H1 (cell line): ENCODE results near the gene LGI4. TPM values are rescaled to one million over a fixed set of nuclear protein-coding genes. Genes with fewer than 3 reads are reported as not detected.

Experiments
- CTCF ChIA-PET: fragments of 300-600 bp; sonication (Branson Sonifier 250); formaldehyde crosslinking; loops from one replicate; lab custom pipeline; 2021; ENCODE audit not compliant: partially characterized antibody; lab: Charles Lee
- POLR2A ChIA-PET: fragments of 300-600 bp; sonication (Branson Sonifier 250); formaldehyde crosslinking; loops from one replicate; lab custom pipeline; 2021; ENCODE audit warnings: inconsistent platforms; ENCODE audit not compliant: partially characterized antibody; lab: Charles Lee
- DNase-seq, 2 experiments: peaks; one replicate each; pipeline versions ENCODE4 v3.0.0 to v3.0.0-alpha.2; 2010 to 2022; ENCODE audit warnings: low spot score in 2 of 2, low read depth in 1 of 2, mixed read lengths in 1 of 2
- FAIRE-seq: peaks from 2 replicates; lab custom pipeline; 2011; peaks lifted over from hg19 to GRCh38; lab: Jason Lieb, UNC
- H2AFZ ChIP-seq: 2 replicates; pipeline ENCODE4 v1.8.1; 2012; ENCODE audit warnings: low read length, inconsistent platforms
- H2AK5ac ChIP-seq: 2 replicates; pipeline ENCODE4 v1.6.1; 2013; ENCODE audit warnings: low read depth, low read length
- H2BK120ac ChIP-seq: replicated peaks from 2 replicates; pipeline ENCODE3; 2013; ENCODE audit warnings: low read depth, low read length, inconsistent platforms
- H2BK12ac ChIP-seq: 2 replicates; pipeline ENCODE4 v1.6.1; 2013; ENCODE audit warnings: low read depth, low read length
- H2BK15ac ChIP-seq: 2 replicates; pipeline ENCODE4 v1.6.1; 2013; ENCODE audit warnings: low read length
- H2BK20ac ChIP-seq: 2 replicates; pipeline ENCODE4 v1.6.1; 2013; ENCODE audit warnings: low read length
- H2BK5ac ChIP-seq: 2 replicates; pipeline ENCODE4 v1.6.1; 2013; ENCODE audit warnings: low read depth, low read length
- H3K14ac ChIP-seq: 2 replicates; pipeline ENCODE4 v1.6.1; 2013; ENCODE audit warnings: inconsistent platforms; ENCODE audit not compliant: insufficient read length
- H3K18ac ChIP-seq: 2 replicates; pipeline ENCODE4 v1.6.1; 2013; ENCODE audit warnings: low read length; ENCODE audit errors: extremely low read depth
- H3K23ac ChIP-seq: 2 replicates; pipeline ENCODE4 v1.6.1; 2013; ENCODE audit warnings: inconsistent platforms; ENCODE audit not compliant: insufficient read length
- H3K23me2 ChIP-seq: 2 replicates; pipeline ENCODE4 v1.6.1; 2013; ENCODE audit warnings: low read depth, low read length
- H3K27ac ChIP-seq: 2 replicates; pipeline ENCODE4 v1.6.1; 2011; ENCODE audit warnings: low read depth, low read length, inconsistent platforms
- H3K27me3 ChIP-seq, 4 experiments: replicated peaks in 1 of 4; 1 replicate in 1 of 4; 2 replicates in 3 of 4; pipeline versions ENCODE4 v1.6.1 to v1.8.1; 2011 to 2013; ENCODE audit warnings: low read length in 3 of 4, mild to moderate bottlenecking in 3 of 4, inconsistent platforms in 2 of 4, mixed read lengths in 2 of 4, moderate library complexity in 1 of 4; ENCODE audit not compliant: control insufficient read depth in 3 of 4, insufficient read depth in 3 of 4; ENCODE audit errors: extremely low read depth in 1 of 4
- H3K36me3 ChIP-seq, 4 experiments: 2 replicates each; pipeline versions ENCODE4 v1.6.1 to v1.8.1; 2011 to 2013; ENCODE audit warnings: mild to moderate bottlenecking in 4 of 4, low read length in 3 of 4, moderate library complexity in 2 of 4, control low read depth in 1 of 4, inconsistent platforms in 1 of 4; ENCODE audit not compliant: insufficient read depth in 4 of 4, control insufficient read depth in 2 of 4
- H3K4ac ChIP-seq: replicated peaks from 2 replicates; pipeline ENCODE3; 2013; ENCODE audit warnings: low read length, low read depth, mixed read lengths, inconsistent platforms; ENCODE audit not compliant: insufficient read length
- H3K4me1 ChIP-seq, 4 experiments: replicated peaks in 1 of 4; 1 replicate in 1 of 4; 2 replicates in 3 of 4; pipeline versions ENCODE4 v1.6.1 to v1.8.1; 2011 to 2013; ENCODE audit warnings: low read length in 3 of 4, inconsistent platforms in 2 of 4, mixed read lengths in 1 of 4; ENCODE audit not compliant: insufficient read depth in 4 of 4, control insufficient read depth in 3 of 4
- H3K4me2 ChIP-seq, 2 experiments: 2 replicates each; pipeline versions ENCODE4 v1.6.1 to v1.8.1; 2011 to 2013; ENCODE audit warnings: low read depth in 2 of 2, low read length in 2 of 2, control low read depth in 1 of 2, inconsistent platforms in 1 of 2, mild to moderate bottlenecking in 1 of 2; ENCODE audit not compliant: insufficient read depth in 1 of 2
- H3K4me3 ChIP-seq, 4 experiments: fragments of 200-600, 300-600 bp in 1 of 4; sonication (generic), shearing (Covaris generic), sonication (Bioruptor Twin) in 1 of 4; 2 replicates each; pipeline versions ENCODE4 v1.5.1 to v1.8.1; 2011 to 2016; ENCODE audit warnings: low read length in 4 of 4, low read depth in 3 of 4, control low read depth in 2 of 4, inconsistent platforms in 2 of 4, mild to moderate bottlenecking in 2 of 4, mixed read lengths in 1 of 4, moderate library complexity in 1 of 4; ENCODE audit not compliant: insufficient read depth in 2 of 4; ENCODE audit errors: extremely low read depth in 1 of 4
- H3K56ac ChIP-seq: replicated peaks from 2 replicates; pipeline ENCODE3; 2013; ENCODE audit warnings: low read depth, mild to moderate bottlenecking, mixed read lengths, low read length, inconsistent platforms; ENCODE audit not compliant: insufficient read length
- H3K79me1 ChIP-seq: 2 replicates; pipeline ENCODE4 v1.6.1; 2013; ENCODE audit warnings: low read depth, low read length, control low read depth
- H3K79me2 ChIP-seq, 2 experiments: 2 replicates each; pipeline versions ENCODE4 v1.6.1 to v1.8.1; 2012 to 2013; ENCODE audit warnings: low read length in 2 of 2, mild to moderate bottlenecking in 2 of 2, inconsistent platforms in 1 of 2; ENCODE audit not compliant: insufficient read depth in 2 of 2, control insufficient read depth in 1 of 2
- H3K9ac ChIP-seq, 4 experiments: replicated peaks in 1 of 4; 1 replicate in 1 of 4; 2 replicates in 3 of 4; pipeline versions ENCODE4 v1.6.1 to v1.8.1; 2011 to 2013; ENCODE audit warnings: low read depth in 3 of 4, low read length in 3 of 4, control low read depth in 2 of 4, mild to moderate bottlenecking in 2 of 4, moderate library complexity in 2 of 4, inconsistent platforms in 1 of 4; ENCODE audit errors: extremely low read depth in 1 of 4
- H3K9me3 ChIP-seq, 2 experiments: 2 replicates each; pipeline versions ENCODE4 v1.6.1 to v1.8.1; 2012 to 2013; ENCODE audit warnings: mild to moderate bottlenecking in 2 of 2, moderate library complexity in 2 of 2, control low read depth in 1 of 2, inconsistent platforms in 1 of 2, low read depth in 1 of 2, low read length in 1 of 2, mixed read lengths in 1 of 2; ENCODE audit not compliant: insufficient read depth in 2 of 2
- H4K20me1 ChIP-seq, 2 experiments: replicated peaks in 1 of 2; 2 replicates each; pipeline versions ENCODE3 to v1.8.1; 2011 to 2013; ENCODE audit warnings: inconsistent platforms in 2 of 2, low read length in 2 of 2, mild to moderate bottlenecking in 1 of 2; ENCODE audit not compliant: insufficient read depth in 2 of 2, control insufficient read depth in 1 of 2
- H4K5ac ChIP-seq: 2 replicates; pipeline ENCODE4 v1.6.1; 2013; ENCODE audit warnings: low read length, low read depth, mixed read lengths, inconsistent platforms; ENCODE audit not compliant: insufficient read length
- H4K8ac ChIP-seq: 2 replicates; pipeline ENCODE4 v1.8.0; 2013; ENCODE audit warnings: mild to moderate bottlenecking, moderate library complexity, low read length, inconsistent platforms; ENCODE audit not compliant: insufficient read depth; ENCODE audit errors: extremely low read depth
- H4K91ac ChIP-seq: replicated peaks from 2 replicates; pipeline ENCODE3; 2013; ENCODE audit warnings: low read length, mixed read lengths, inconsistent platforms; ENCODE audit not compliant: insufficient read length
- CEBPB ChIP-seq: IDR thresholded peaks from 2 replicates; pipeline ENCODE4 v1.6.1; 2012; ENCODE audit warnings: low read depth, low read length
- CREB1 ChIP-seq: IDR thresholded peaks from 2 replicates; pipeline ENCODE4 v1.6.1; 2012; ENCODE audit warnings: inconsistent platforms
- CTBP2 ChIP-seq: IDR thresholded peaks from 2 replicates; pipeline ENCODE4 v1.7.0; 2011; ENCODE audit warnings: borderline replicate concordance, mild to moderate bottlenecking, moderate library complexity, mixed read lengths, low read length; ENCODE audit not compliant: insufficient read depth, insufficient read length
- SAP30 ChIP-seq: fragments of 300-600 bp; sonication (generic); IDR thresholded peaks from 2 replicates; pipeline ENCODE4 v1.7.1; 2012; ENCODE audit warnings: low read length, moderate library complexity, mild to moderate bottlenecking, inconsistent platforms; ENCODE audit not compliant: insufficient read depth, insufficient replicate concordance
- SP1 ChIP-seq: IDR thresholded peaks from 2 replicates; pipeline ENCODE4 v1.6.1; 2011; ENCODE audit warnings: low read depth, low read length
- TAF1 ChIP-seq: IDR thresholded peaks from 2 replicates; pipeline ENCODE4 v1.6.1; 2011; ENCODE audit warnings: mild to moderate bottlenecking, low read depth, low read length
- YY1 ChIP-seq: IDR thresholded peaks from 2 replicates; pipeline ENCODE4 v1.6.1; 2011; ENCODE audit warnings: low read depth, mild to moderate bottlenecking, low read length
- WGBS, 2 experiments: shearing (Covaris generic) in 1 of 2; methylation state at CpG; one replicate each; pipeline versions ENCODE4 v1.1.6 to v1.1.7; 2013 to 2015; ENCODE audit warnings: low lambda C conversion rate in 2 of 2, mixed read lengths in 2 of 2, inconsistent platforms in 1 of 2, low coverage in 1 of 2, missing lambda C conversion rate in 1 of 2; ENCODE audit not compliant: insufficient replicate concordance in 2 of 2, insufficient coverage in 1 of 2, insufficient read length in 1 of 2; ENCODE audit errors: extremely low coverage in 1 of 2, missing lambda C conversion rate in 1 of 2; 5-methylcytosine and 5-hydroxymethylcytosine counted together
- polyA plus RNA-seq, 7 experiments: library from polyadenylated mRNA; depleted of rRNA in 3 of 7; stranded (reverse) in 5 of 7; unstranded in 2 of 7; fragments of >200 nt in 5 of 7; fragments of 200-250 nt in 2 of 7; gene quantifications; 1 replicate in 5 of 7; 2 replicates in 1 of 7; 4 replicates in 1 of 7; pipeline versions ENCODE4 v1.2.1 to v1.2.3, GENCODE V29; 2011 to 2013; ENCODE audit warnings: missing spikeins in 2 of 7, mixed read lengths in 2 of 7
- total RNA-seq: library from RNA; stranded (reverse); fragmentation: NEBNext Ultra II Directional; extraction: Animal tissue kit (Norgen Biotek cat#: 25700); gene quantifications from 2 replicates; pipeline ENCODE4 v1.2.1, GENCODE V29; 2021
- TF ChIP-seq, protein P1 (sequence below): IDR thresholded peaks from 2 replicates; pipeline ENCODE4 v1.6.1; 2012; ENCODE audit warnings: inconsistent platforms
- TF ChIP-seq, protein P2 (sequence below): IDR thresholded peaks from 2 replicates; pipeline ENCODE4 v1.6.1; 2011; ENCODE audit warnings: low read depth, mild to moderate bottlenecking, low read length; ENCODE audit not compliant: insufficient read depth

LGI4 gene
- total and polyA plus RNA-seq, 2 of the 8 experiments (the other 6 are each of a cell fraction or from before 2014, with no cell fraction given), result 2.0 to 8.2 TPM

DNA sequence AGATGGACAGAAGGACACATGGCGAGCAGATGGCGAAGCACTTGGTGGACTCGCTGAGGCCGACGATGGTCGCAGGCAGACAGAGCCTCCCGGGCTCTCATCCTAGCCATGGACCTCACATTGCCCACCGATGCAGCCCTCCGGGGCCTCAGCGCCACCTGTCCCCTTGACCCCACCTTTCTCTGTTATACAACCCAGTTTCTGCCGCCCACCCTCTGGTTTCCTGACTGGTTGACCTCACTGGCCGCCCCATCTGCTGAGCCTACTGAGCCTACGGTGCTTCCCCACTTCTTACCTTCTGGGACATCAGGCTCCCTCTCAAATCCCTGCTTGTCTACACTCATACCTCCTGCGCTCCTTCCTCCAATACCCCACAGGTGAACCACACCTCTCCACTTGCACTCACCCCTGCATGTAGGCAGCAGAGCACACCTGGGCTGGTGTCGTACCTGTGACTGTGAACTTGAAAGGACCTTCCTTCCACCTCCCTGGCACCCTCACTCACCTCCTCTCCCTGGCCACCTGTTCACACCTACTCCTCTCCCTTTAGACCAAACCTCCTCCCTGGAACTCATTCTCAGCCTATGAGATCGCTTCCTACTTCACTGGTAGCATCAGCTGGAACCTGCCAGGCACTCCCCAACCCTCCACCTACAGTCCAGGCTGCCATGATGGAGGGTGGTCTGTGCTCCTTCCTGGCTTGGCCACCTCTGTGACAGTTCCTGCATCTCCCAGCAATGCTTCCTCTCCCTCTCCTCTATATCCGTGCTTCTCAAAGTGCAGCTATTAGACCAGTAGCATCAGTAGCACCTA, 57.2 kb downstream of the LGI4 start:
- Histone ChIP-seq H3K27ac (no peak overlapping the region), H3K23ac (no peak overlapping the region), H3K36me3 (no peaks in the 10 kb centered on the region), H3K27me3 (no peaks in the 10 kb centered on the region; a peak in 2 of 7 replicates), H2BK120ac (no peak overlapping the region), H4K5ac (no peak overlapping the region), H4K91ac (peak overlapping the region; percentile 93), H3K4me3 (no peak overlapping the region), H4K20me1 (no peaks in the 10 kb centered on the region), H3K9ac (no peak overlapping the region), H2BK20ac (peak overlapping the region; percentile 90; the same call in 1 of the 2 replicates), H2BK12ac (peak overlapping the region; percentile 84; the same call in 1 of the 2 replicates), H2BK5ac (peak overlapping the region; percentile 66), H2AK5ac (peak overlapping the region; percentile 90), H3K79me2 (no peaks in the 10 kb centered on the region), H3K56ac (no peak overlapping the region), H3K14ac (no peak overlapping the region), H3K4ac (peak overlapping the region; percentile 21), H3K79me1 (no peaks in the 10 kb centered on the region), H3K9me3 (no peaks in the 10 kb centered on the region; a peak in 1 of 4 replicates), H3K23me2 (no peaks in the 10 kb centered on the region; the same call in 1 of the 2 replicates), H2AFZ (no peak overlapping the region), H4K8ac (no peak overlapping the region), H3K4me1 (peaks cover 0 to 2% (median 0%) of the 10 kb centered on the region in 4 experiments; a peak in 1 of 7 replicates), H2BK15ac (peak overlapping the region; percentile 81), H3K4me2 (no peak overlapping the region), H3K18ac (no peak overlapping the region)
- TF ChIP-seq YY1, result no peak
- no peak for TF ChIP-seq SP1
- TF ChIP-seq, protein P1, sequence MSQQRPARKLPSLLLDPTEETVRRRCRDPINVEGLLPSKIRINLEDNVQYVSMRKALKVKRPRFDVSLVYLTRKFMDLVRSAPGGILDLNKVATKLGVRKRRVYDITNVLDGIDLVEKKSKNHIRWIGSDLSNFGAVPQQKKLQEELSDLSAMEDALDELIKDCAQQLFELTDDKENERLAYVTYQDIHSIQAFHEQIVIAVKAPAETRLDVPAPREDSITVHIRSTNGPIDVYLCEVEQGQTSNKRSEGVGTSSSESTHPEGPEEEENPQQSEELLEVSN, result no peak
- TF ChIP-seq SAP30, result no peak
- TF ChIP-seq CTBP2, result no peak
- no peak for TF ChIP-seq CEBPB
- TF ChIP-seq CREB1, result no peak
- TF ChIP-seq, protein P2, sequence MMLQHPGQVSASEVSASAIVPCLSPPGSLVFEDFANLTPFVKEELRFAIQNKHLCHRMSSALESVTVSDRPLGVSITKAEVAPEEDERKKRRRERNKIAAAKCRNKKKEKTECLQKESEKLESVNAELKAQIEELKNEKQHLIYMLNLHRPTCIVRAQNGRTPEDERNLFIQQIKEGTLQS, result no peak
- TF ChIP-seq TAF1, result no peak
- DNase-seq, result no peak
- POLR2A ChIA-PET, result no interaction called here
- CTCF ChIA-PET, result interaction anchor here (0.7 to 1.2 kb wide), 2 partner anchors 10 to 34 kb away, joined by 3 read pairs; no protein-coding TSS in a partner anchor
- no peak for FAIRE-seq
- 91% methylated on average over 17 of the region's 17 CpGs; no CpG with 5 or more reads in 1 of the 2 experiments for WGBS, 2 experiments
